B cell (primary cell): ENCODE data around the gene BID.

Experiments used
- EZH2 ChIP-seq: IDR thresholded peaks from 2 replicates; pipeline ENCODE4 v1.6.1; 2012; ENCODE audit warnings: borderline replicate concordance, low read depth, mild to moderate bottlenecking, moderate library complexity, low read length; ENCODE audit not compliant: insufficient read depth, poor library complexity, severe bottlenecking
- TF ChIP-seq, protein P1 (sequence below): fragments of 200-600 bp; IDR thresholded peaks from one replicate; pipeline ENCODE4 v1.8.0; 2022; ENCODE audit warnings: antibody characterized with exemption, mild to moderate bottlenecking

DNA sequence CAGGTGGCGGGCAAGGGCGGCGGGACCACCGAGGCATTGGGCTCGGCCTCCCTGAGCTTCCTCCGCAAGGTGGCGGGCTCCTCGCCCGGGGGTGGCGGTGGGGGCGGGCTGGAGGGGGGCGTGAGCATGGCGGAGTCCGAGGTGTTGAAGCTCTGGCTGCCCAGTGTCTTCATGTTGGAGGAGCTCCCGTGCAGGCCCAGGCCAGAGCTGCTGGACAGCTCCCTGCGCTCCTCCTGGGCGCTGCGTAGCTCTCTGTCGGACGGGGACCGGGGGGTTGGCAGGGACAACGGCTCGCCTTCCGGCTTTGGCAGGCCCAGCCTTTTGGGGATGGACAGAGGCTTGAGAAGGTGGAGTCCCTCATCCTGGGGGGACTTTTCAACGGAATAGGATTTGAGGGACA, 43.9 kb upstream of the BID start:
- TF ChIP-seq, protein P1, sequence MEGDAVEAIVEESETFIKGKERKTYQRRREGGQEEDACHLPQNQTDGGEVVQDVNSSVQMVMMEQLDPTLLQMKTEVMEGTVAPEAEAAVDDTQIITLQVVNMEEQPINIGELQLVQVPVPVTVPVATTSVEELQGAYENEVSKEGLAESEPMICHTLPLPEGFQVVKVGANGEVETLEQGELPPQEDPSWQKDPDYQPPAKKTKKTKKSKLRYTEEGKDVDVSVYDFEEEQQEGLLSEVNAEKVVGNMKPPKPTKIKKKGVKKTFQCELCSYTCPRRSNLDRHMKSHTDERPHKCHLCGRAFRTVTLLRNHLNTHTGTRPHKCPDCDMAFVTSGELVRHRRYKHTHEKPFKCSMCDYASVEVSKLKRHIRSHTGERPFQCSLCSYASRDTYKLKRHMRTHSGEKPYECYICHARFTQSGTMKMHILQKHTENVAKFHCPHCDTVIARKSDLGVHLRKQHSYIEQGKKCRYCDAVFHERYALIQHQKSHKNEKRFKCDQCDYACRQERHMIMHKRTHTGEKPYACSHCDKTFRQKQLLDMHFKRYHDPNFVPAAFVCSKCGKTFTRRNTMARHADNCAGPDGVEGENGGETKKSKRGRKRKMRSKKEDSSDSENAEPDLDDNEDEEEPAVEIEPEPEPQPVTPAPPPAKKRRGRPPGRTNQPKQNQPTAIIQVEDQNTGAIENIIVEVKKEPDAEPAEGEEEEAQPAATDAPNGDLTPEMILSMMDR = no peak
- no peak for TF ChIP-seq EZH2
